GM12874 (cell line): ENCODE measurements around the gene IPCEF1.

Source experiments
- CTCF ChIP-seq: IDR thresholded peaks from 2 replicates; pipeline ENCODE4 v1.5.1; 2011; ENCODE audit warnings: low read depth, mild to moderate bottlenecking, control low read depth, low read length, moderate library complexity; ENCODE audit not compliant: insufficient read depth

Gene IPCEF1

GRCh38 chr6:154138793-154139192 is 217.8 kb downstream of the IPCEF1 start:
- TF ChIP-seq CTCF, result no peak

- TF ChIP-seq CTCF, result no peak
Measured at GRCh38 chr6:154134471-154135147, 222.0 kb downstream of the IPCEF1 start.

DNA sequence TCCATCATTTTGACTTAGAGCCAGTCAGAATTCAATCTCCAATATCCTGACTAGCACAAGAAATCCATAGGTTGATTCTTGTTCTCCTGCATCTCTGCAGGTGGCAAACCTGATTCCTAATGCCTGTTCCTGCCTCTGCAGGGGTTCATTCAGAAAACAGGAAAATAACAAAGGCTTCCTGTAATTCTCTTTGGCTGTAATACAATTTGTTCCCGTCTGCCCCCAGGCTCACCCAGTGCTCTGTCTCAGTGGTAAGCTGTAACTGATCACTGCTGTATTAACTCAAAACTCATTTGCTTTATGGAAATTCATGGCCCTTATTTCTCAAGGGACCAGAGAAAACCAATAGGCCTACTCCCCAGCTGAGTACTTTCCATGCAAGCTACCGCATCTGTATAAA is 228.9 kb downstream of the IPCEF1 start:
- TF ChIP-seq CTCF, result no peak

DNA sequence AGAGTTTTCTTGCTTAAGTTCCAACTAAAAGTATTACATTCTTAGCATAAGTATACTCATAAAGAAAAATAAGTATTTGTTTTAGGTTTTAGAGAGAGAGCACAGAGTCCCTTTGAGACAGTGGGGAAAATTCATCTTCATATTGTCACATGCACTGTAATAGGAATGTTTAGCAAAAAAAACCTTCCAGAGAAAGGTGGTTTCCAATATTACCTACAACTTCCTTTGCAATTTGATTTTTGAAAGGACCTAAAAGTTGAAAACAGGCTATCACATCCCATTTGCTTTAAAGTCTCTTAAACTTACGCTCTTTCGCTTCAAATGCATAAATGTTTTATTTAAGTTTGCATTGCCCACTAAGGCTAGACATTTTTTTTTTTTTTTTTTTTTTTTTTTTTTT is 231.2 kb downstream of the IPCEF1 start:
- no peak for TF ChIP-seq CTCF

DNA sequence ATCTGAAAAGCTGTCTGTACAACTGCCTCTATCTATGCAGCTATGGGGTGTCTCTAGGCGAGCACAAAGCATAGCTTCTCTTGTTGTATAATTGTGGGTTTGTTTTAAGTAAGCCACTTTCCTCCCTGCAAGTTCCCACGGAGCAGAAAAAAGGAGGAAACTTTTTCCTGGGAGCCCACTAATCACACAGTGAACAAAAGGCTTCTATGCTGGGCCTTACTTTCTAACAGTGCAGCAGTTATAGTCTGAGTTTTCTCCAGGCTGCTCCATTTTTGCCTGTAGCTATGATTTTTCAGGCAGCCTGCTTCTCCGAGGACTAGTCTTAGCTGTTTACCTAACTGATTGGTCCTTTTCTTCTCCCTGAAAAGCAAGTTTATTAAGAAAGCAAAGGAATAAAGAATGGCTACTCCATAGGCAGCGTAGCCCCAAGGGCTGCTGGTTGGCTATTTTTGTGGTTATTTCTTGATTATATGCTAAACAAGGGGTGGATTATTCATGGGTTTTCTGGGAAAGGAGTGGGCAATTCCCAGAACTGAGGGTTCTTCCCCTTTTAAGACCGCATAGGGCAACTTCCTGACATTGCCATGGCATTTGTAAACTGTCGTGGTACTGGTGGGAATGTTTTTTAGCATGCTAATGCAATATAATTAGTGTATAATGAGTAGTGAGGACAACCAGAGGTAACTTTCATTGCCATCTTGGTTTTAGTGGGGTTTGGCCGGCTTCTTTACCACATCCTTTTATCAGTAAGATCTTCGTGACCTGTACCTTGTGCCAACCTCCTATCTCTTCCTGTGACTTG is 233.2 kb downstream of the IPCEF1 start:
- no peak for TF ChIP-seq CTCF

GRCh38 chr6:154122195-154122925 is 234.2 kb downstream of the IPCEF1 start:
- TF ChIP-seq CTCF, result no peak

DNA sequence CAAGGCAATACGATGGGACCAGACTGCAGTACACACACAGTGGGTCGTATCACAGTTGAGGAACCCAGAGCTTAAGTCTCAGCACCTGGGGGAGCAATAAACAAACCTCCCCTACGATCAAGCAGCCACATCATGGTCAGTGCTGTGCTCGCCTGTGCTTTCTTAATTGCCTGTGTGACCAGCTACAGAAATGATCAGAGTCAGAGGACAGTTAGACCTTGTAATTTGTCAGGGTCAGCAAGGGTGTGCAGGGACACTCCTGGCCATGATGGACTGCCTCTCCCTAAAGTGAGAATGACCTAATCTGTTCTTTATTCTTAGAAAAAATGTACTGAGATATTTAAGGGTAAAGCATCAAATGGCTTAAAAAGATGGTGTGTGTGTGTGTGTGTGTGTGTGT is 239.1 kb downstream of the IPCEF1 start:
- TF ChIP-seq CTCF, result no peak
